Cardiac muscle cell (in vitro differentiated cells and primary cell): Measurements from ENCODE around the gene ANTXR2. TPM values are rescaled to one million over a fixed set of nuclear protein-coding genes. Genes with fewer than 3 reads are reported as not detected.
A peak's percentile ranks its signal among the peaks of the same experiment; 100 is the strongest.

Experiments
- DNase-seq, 2 donors: peaks; one replicate each; pipeline versions ENCODE4 v3.0.0 to v3.0.0-alpha.2; 2010 to 2017; ENCODE audit warnings: low read depth in 1 of 2, low spot score in 1 of 2
- H3K27ac ChIP-seq: fragments of 200-600 bp; sonication (generic); 2 replicates; pipeline ENCODE4 v1.5.1; 2016
- H3K27me3 ChIP-seq: fragments of 200-600 bp; sonication (generic); 2 replicates; pipeline ENCODE4 v1.6.0; 2016; ENCODE audit warnings: control low read depth
- H3K36me3 ChIP-seq: fragments of 200-600 bp; sonication (generic); 2 replicates; pipeline ENCODE4 v1.5.1; 2016; ENCODE audit warnings: control low read depth
- H3K4me1 ChIP-seq: fragments of 200-600 bp; sonication (generic); 2 replicates; pipeline ENCODE4 v1.8.1; 2017; ENCODE audit warnings: low read depth, mild to moderate bottlenecking, mixed run types
- H3K4me3 ChIP-seq: fragments of 200-600 bp; sonication (generic); 2 replicates; pipeline ENCODE4 v1.5.1; 2016; ENCODE audit warnings: mild to moderate bottlenecking
- H3K9me3 ChIP-seq: fragments of 200-600 bp; sonication (generic); 2 replicates; pipeline ENCODE4 v1.5.1; 2017; ENCODE audit warnings: low read depth, mild to moderate bottlenecking, control low read depth
- CTCF ChIP-seq: IDR thresholded peaks from 2 replicates; pipeline ENCODE4 v1.5.1; 2012; ENCODE audit warnings: low read depth, mild to moderate bottlenecking, low read length
- polyA plus RNA-seq: library from polyadenylated mRNA; unstranded; fragments of >200 nt; fragmentation: Nextera tagmentation; extraction: Ambion mirVana; gene quantifications from 2 replicates; pipeline ENCODE4 v1.2.1, GENCODE V29; 2016
- total RNA-seq: library from RNA; depleted of rRNA; stranded (reverse); fragments of >200 nt; gene quantifications from 2 replicates; pipeline ENCODE4 v1.2.3, GENCODE V29; 2016

The ANTXR2 gene
- total and polyA plus RNA-seq, 2 experiments from 2014 or later = 70.6 to 79.6 TPM

DNA sequence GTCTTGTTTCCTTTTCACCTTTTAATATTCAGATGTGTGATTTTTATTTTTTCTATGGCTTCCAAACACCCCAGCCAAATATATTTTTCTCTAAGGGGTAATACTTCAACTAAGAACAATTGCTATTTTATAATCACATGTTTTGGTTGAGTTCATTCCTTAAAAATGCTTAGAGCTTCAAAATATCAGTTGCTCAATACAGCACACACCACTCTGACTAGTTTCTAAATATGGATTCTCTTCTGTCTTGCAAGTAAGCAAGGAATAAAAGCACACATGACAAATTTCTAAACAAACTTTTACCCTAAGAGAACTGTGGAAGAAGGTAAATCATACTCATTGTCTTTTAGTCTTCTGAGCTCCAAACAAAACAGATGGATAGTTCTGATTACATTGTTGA is 27.2 kb downstream of the ANTXR2 start:
- Histone ChIP-seq H3K4me1 (peaks cover 24% of the 10 kb centered on the region), H3K4me3 (no peak overlapping the region), H3K27ac (peak overlapping the region; percentile 29), H3K27me3 (no peaks in the 10 kb centered on the region), H3K36me3 (peaks cover 2% of the 10 kb centered on the region), H3K9me3 (no peaks in the 10 kb centered on the region)
- no peak for TF ChIP-seq CTCF
- DNase-seq = peak in 1 of 2 donors; percentile 73

GRCh38 chr4:80043541-80043940 is 29.5 kb downstream of the ANTXR2 start:
- DNase-seq = peak in 1 of 2 donors; percentile 68
- H3K9me3 ChIP-seq = no peaks in the 10 kb centered on the region
- TF ChIP-seq CTCF = no peak
- H3K4me3 ChIP-seq = no peak overlapping the region
- H3K27me3 ChIP-seq = no peaks in the 10 kb centered on the region
- peak overlapping the region; percentile 14 for H3K27ac ChIP-seq
- peaks cover 24% of the 10 kb centered on the region for H3K4me1 ChIP-seq
- no peaks in the 10 kb centered on the region for H3K36me3 ChIP-seq

GRCh38 chr4:80042821-80043220 is 30.2 kb downstream of the ANTXR2 start:
- H3K27ac ChIP-seq = peak overlapping the region; percentile 14
- H3K36me3 ChIP-seq = no peaks in the 10 kb centered on the region
- TF ChIP-seq CTCF = no peak
- no peaks in the 10 kb centered on the region for H3K27me3 ChIP-seq
- peaks cover 29% of the 10 kb centered on the region for H3K4me1 ChIP-seq
- no peaks in the 10 kb centered on the region for H3K9me3 ChIP-seq
- DNase-seq = no peak
- H3K4me3 ChIP-seq = no peak overlapping the region

DNA sequence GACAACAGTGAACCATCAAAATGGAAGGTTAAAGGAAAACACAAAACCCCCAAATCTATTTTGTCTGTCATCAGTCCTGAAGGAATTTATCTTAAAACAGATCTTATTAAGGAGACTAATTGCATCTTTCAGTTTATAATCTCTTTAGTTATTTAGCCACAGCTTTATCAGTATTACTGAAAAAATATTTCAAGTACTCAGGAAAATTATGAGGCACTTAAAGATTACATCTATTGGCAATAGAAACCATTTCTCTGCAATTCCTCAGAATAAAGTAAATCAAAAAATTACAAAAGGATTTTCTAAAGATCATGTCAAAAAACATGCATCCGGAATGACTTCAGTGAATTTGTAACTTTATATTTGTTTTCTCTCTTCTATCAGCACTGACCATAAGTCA is 35.2 kb downstream of the ANTXR2 start:
- H3K4me1 ChIP-seq = peaks cover 35% of the 10 kb centered on the region
- no peak for TF ChIP-seq CTCF

GRCh38 chr4:80036949-80037685 is 35.9 kb downstream of the ANTXR2 start:
- Histone ChIP-seq H3K4me3 (no peak overlapping the region), H3K9me3 (no peaks in the 10 kb centered on the region), H3K4me1 (peaks cover 33% of the 10 kb centered on the region), H3K36me3 (peaks cover 10% of the 10 kb centered on the region), H3K27me3 (no peaks in the 10 kb centered on the region), H3K27ac (peak overlapping the region; percentile 97)
- DNase-seq = peak; percentile 66 to 97
- no peak for TF ChIP-seq CTCF

More for the DNA sequence above, 35.2 kb downstream of the ANTXR2 start:
- Histone ChIP-seq H3K27me3 (no peaks in the 10 kb centered on the region), H3K36me3 (peaks cover 5% of the 10 kb centered on the region), H3K27ac (peak overlapping the region; percentile 97), H3K4me3 (no peak overlapping the region), H3K9me3 (no peaks in the 10 kb centered on the region)
- DNase-seq = no peak
